Measurements from ENCODE around the gene FOXL2NB. TPM values are rescaled to one million over a fixed set of nuclear protein-coding genes. Genes with fewer than 3 reads are reported as not detected.

The FOXL2NB gene
- polyA plus RNA-seq, 1 donor from 2014 or later, result not detected

DNA sequence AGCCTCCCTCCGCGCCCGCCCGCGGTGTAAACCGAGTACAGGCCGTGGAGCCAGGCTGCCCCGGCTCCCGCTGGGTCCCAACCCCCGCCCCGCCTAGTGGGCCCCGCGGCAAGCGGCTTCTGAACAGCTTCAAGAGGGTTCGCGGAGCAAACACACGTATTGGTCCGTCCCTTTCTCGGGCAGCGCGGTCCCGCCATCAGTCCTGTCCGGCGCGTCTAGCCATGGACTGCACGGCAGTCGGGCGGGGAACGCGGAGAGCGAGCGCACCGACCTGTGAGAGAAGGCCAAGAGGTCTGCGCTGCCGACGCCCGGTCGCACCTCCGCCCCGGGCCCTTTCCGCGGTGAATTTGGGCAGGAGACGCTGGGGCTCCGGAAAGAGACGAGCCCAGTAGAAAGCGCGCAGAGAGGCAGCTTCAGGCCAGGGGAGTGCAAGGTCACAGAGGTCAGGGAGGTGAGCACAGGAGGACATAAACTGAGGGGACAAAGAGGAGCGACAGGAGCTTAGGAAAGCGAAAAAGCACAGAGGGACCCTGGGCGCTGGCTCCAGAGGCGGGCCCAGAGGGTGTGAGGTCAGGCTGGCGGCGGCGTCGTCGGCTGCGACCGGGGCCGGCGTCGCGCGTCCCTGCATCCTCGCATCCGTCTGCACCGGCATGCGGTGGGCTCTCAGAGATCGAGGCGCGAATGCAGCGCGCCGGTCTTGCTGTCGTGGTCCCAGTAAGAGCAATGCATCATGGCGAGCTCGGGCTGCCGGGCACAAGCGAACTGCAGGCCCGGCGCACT lies 1.9 kb upstream of the FOXL2NB start:
- TF ChIP-seq, protein P1, sequence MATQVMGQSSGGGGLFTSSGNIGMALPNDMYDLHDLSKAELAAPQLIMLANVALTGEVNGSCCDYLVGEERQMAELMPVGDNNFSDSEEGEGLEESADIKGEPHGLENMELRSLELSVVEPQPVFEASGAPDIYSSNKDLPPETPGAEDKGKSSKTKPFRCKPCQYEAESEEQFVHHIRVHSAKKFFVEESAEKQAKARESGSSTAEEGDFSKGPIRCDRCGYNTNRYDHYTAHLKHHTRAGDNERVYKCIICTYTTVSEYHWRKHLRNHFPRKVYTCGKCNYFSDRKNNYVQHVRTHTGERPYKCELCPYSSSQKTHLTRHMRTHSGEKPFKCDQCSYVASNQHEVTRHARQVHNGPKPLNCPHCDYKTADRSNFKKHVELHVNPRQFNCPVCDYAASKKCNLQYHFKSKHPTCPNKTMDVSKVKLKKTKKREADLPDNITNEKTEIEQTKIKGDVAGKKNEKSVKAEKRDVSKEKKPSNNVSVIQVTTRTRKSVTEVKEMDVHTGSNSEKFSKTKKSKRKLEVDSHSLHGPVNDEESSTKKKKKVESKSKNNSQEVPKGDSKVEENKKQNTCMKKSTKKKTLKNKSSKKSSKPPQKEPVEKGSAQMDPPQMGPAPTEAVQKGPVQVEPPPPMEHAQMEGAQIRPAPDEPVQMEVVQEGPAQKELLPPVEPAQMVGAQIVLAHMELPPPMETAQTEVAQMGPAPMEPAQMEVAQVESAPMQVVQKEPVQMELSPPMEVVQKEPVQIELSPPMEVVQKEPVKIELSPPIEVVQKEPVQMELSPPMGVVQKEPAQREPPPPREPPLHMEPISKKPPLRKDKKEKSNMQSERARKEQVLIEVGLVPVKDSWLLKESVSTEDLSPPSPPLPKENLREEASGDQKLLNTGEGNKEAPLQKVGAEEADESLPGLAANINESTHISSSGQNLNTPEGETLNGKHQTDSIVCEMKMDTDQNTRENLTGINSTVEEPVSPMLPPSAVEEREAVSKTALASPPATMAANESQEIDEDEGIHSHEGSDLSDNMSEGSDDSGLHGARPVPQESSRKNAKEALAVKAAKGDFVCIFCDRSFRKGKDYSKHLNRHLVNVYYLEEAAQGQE (IDR thresholded peaks at IDR 0.05; ENCODE audit: borderline replicate concordance), result no peak
- peak; percentile 100 for TF ChIP-seq EZH2 (IDR thresholded peaks at IDR 0.05; ENCODE audit: borderline replicate concordance, insufficient read depth, low read length, poor library complexity, severe bottlenecking)
- TF ChIP-seq MXI1 (conservative IDR thresholded peaks at IDR 0.05; ENCODE audit: poor library complexity, severe bottlenecking), result no peak
- no peak for TF ChIP-seq EP300 (conservative IDR thresholded peaks at IDR 0.05; ENCODE audit: poor library complexity, severe bottlenecking)
- no peak for TF ChIP-seq SMC3 (conservative IDR thresholded peaks at IDR 0.05; ENCODE audit: poor library complexity)
- H3K4me2 ChIP-seq (ENCODE audit: low read length), result no peak overlapping the region
- no peak overlapping the region for H3K27ac ChIP-seq (ENCODE audit: low read length)

DNA sequence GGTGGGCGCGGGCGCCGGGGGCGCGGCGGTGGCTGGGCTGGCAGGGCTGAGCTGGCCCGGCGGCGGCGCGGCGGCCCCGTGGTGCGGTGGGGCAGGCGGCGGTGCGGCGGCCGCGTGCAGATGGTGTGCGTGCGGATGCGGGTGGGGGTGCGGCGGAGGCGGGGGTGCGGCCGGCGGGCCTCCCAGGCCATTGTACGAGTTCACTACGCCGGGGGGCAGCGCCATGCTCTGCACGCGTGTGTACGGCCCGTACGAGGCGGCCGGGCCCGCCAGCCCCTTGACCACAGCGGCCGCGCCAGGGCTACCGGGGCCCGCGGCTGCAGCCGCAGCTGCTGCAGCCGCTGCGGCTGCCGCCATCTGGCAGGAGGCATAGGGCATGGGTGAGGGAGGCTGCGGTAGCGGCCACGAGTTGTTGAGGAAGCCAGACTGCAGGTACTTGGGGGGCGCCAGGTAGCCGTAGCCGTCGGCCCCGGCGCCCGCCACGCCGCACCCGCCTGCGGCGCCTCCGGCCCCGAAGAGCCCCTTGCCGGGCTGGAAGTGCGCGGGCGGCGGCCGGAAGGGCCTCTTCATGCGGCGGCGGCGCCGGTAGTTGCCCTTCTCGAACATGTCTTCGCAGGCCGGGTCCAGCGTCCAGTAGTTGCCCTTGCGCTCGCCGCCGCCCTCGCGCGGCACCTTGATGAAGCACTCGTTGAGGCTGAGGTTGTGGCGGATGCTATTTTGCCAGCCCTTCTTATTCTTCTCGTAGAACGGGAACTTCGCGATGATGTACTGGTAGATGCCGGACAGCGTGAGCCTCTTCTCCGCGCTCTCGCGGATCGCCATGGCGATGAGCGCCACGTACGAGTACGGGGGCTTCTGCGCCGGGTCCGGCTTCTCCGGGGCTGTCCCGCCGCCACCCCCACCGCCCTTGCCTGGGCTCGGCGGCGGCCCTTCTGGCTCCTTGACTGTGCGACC lies 1.0 kb upstream of the FOXL2NB start:
- Histone ChIP-seq H3K27ac (ENCODE audit: low read length) (no peak overlapping the region), H4K20me1 (ENCODE audit: insufficient read depth) (no peaks in the 10 kb centered on the region)

More for the DNA sequence above, 1.9 kb upstream of the FOXL2NB start:
- Histone ChIP-seq H3K9me3 (ENCODE audit: low read length) (no peaks in the 10 kb centered on the region), H3K9ac (ENCODE audit: low read length) (no peak overlapping the region), H3K79me2 (replicated peaks; ENCODE audit: insufficient read depth, low read length) (no peaks in the 10 kb centered on the region), H3F3A (ENCODE audit: insufficient read depth, low read length, poor library complexity, severe bottlenecking) (no peaks in the 10 kb centered on the region), H3K36me3 (ENCODE audit: insufficient read depth, low read length) (no peaks in the 10 kb centered on the region), H4K20me1 (ENCODE audit: insufficient read depth) (no peaks in the 10 kb centered on the region), H3K27me3 (ENCODE audit: insufficient read depth, low read depth, low read length) (peaks cover 99% of the 10 kb centered on the region), H2AFZ (ENCODE audit: low read depth, low read length) (no peak overlapping the region), H3K9me2 (ENCODE audit: insufficient read depth, low read length) (no peaks in the 10 kb centered on the region), H3K4me3 (ENCODE audit: low read length) (peak overlapping the region; percentile 40)

More for the DNA sequence above, 1.0 kb upstream of the FOXL2NB start:
- TF ChIP-seq, protein P2, sequence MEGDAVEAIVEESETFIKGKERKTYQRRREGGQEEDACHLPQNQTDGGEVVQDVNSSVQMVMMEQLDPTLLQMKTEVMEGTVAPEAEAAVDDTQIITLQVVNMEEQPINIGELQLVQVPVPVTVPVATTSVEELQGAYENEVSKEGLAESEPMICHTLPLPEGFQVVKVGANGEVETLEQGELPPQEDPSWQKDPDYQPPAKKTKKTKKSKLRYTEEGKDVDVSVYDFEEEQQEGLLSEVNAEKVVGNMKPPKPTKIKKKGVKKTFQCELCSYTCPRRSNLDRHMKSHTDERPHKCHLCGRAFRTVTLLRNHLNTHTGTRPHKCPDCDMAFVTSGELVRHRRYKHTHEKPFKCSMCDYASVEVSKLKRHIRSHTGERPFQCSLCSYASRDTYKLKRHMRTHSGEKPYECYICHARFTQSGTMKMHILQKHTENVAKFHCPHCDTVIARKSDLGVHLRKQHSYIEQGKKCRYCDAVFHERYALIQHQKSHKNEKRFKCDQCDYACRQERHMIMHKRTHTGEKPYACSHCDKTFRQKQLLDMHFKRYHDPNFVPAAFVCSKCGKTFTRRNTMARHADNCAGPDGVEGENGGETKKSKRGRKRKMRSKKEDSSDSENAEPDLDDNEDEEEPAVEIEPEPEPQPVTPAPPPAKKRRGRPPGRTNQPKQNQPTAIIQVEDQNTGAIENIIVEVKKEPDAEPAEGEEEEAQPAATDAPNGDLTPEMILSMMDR (IDR thresholded peaks at IDR 0.05; ENCODE audit: poor library complexity, severe bottlenecking), result peak; percentile 48
- no peak for TF ChIP-seq POLR2AphosphoS5 (IDR thresholded peaks at IDR 0.05)
- peak; percentile 16 for TF ChIP-seq EZH2 (IDR thresholded peaks at IDR 0.05; ENCODE audit: borderline replicate concordance, insufficient read depth, low read length, poor library complexity, severe bottlenecking)
- no peaks in the 10 kb centered on the region for H3K9me3 ChIP-seq (ENCODE audit: low read length)
- no peaks in the 10 kb centered on the region for H3K9me2 ChIP-seq (ENCODE audit: insufficient read depth, low read length)
- no peak overlapping the region for H2AFZ ChIP-seq (ENCODE audit: low read depth, low read length)
- peaks cover 99% of the 10 kb centered on the region for H3K27me3 ChIP-seq (ENCODE audit: insufficient read depth, low read depth, low read length)
- H3K9ac ChIP-seq (ENCODE audit: low read length), result no peak overlapping the region
- no peaks in the 10 kb centered on the region for H3F3A ChIP-seq (ENCODE audit: insufficient read depth, low read length, poor library complexity, severe bottlenecking)
- peak overlapping the region; percentile 59 for H3K4me3 ChIP-seq (ENCODE audit: low read length)
- no peaks in the 10 kb centered on the region for H3K79me2 ChIP-seq (replicated peaks; ENCODE audit: insufficient read depth, low read length)
- H3K36me3 ChIP-seq (ENCODE audit: insufficient read depth, low read length), result no peaks in the 10 kb centered on the region
- no peak overlapping the region for H3K4me2 ChIP-seq (ENCODE audit: low read length)

Measured in neural cell (in vitro differentiated cells).